GM21825 (cell line): ENCODE measurements around the gene IL9R.
"Not testable (repeated sequence)": the region's sequence is repeated elsewhere in the genome, so short reads cannot be mapped to it uniquely, and the experiment has no call there.

Experiments used
- ATAC-seq: cut with Tn5 transposase; IDR thresholded peaks from one replicate; pipeline ENCODE4 v1.9.1; 2021; ENCODE audit warnings: mild to moderate bottlenecking, moderate library complexity; ENCODE audit not compliant: unreplicated experiment

The IL9R gene, protein sequence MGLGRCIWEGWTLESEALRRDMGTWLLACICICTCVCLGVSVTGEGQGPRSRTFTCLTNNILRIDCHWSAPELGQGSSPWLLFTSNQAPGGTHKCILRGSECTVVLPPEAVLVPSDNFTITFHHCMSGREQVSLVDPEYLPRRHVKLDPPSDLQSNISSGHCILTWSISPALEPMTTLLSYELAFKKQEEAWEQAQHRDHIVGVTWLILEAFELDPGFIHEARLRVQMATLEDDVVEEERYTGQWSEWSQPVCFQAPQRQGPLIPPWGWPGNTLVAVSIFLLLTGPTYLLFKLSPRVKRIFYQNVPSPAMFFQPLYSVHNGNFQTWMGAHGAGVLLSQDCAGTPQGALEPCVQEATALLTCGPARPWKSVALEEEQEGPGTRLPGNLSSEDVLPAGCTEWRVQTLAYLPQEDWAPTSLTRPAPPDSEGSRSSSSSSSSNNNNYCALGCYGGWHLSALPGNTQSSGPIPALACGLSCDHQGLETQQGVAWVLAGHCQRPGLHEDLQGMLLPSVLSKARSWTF

DNA sequence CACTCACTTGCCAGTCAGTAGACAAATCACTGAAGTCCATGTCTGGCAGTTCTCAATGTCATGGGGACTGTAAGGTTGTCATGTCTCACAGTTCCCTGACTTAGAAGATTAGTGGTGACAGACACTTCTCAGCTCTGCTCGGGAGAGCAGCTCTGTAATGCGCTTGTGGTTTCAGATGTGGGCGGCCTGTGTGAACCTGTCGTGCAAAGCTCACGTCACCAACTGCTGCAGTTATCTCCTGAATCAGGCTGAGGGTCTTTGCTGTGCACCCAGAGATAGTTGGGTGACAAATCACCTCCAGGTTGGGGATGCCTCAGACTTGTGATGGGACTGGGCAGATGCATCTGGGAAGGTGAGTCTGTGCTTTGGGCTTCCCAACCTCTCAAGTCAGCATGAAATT, at the start of gene IL9R:
Gene IL9R (plus strand): TSS at position 261 of the 400 bp plus-strand sequence. CDS start 64 bp downstream, at position 325.
- ATAC-seq, result no peak

DNA sequence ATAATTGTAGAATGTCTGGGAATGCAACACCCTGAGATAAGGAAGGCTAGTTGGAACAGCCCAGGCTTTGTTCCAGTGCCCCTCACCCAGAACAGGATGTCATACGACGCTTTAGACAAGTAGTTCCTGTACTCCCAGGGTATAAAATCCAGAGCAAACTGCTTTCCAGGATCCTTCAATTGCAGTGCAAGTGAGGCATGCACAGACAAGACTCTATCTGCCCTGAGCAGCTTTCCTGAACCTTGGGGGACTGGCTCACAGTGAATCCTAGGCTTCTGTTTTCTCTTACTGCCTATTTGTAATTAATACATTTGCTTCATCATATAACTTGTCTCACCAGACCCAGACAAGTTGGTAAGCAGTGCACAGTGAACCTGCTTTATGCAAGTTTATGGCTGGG, 48.4 kb upstream of the IL9R start:
- no peak for ATAC-seq

DNA sequence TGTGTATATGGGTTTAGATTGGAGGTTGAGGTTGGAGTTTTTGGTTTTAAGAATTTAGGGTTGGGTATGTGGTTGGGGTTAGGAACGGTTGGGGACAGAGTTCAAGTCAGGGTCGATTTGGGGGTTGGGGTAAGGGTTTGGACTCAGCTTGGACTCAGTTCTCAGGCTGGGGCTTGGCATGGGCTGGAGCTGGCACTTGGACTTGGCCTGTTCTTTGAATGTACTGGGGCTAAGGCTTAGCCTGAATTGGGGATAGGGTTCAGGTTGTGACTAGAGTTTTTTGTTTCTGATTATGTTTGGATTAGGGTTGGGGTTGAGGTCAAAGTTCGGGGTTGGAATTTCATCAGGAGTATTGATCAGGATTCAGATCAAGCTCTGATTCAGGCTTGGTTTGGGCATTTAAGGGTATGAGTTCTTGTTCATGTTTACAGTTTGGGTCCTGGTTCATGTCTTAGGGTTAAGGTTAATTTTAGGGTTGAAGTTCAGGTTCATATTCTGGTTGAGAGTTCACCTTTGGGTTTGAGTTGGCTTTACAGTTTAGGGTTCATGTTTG, 46.2 kb upstream of the IL9R start:
- no peak for ATAC-seq

DNA sequence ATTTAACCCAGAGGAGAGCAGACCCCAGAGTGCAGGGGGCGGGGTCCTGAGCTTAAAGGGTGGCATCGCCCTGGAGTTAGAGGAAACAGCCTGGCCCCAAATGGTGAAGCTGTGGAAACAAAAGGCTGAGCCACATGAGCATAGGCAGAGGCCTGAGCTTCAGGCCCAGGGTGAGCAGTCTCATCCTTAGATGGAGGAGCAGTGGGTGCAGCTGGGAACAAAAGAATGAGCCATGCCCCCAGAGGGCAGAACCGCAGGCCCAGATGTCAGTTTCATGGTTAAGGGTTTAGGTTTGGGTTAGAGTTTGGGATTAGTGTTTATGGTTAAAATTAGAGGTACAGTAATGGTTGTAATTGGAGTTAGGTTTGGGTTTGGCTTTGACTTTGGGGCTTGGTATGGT, 44.4 kb upstream of the IL9R start:
- no peak for ATAC-seq

DNA sequence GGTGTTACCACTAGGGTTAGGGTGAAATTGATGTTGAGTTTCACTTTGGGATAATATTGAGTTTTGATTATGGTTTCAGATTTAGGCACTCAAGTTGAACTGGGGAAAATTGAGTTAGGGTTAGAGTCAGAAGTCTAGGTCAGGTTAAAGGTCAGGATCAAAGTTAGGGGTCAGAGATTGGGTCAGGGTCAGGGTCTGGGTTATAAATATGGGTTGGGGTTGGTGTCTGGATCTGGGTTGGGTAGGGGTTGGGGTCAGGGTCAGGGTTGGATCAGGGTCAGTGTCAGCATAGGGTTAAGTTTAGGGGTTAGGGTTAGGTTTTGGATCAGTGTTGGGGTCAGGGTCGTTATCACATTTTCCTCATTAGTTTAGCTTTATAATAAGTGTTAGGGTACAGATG, 42.7 kb upstream of the IL9R start:
- no peak for ATAC-seq

DNA sequence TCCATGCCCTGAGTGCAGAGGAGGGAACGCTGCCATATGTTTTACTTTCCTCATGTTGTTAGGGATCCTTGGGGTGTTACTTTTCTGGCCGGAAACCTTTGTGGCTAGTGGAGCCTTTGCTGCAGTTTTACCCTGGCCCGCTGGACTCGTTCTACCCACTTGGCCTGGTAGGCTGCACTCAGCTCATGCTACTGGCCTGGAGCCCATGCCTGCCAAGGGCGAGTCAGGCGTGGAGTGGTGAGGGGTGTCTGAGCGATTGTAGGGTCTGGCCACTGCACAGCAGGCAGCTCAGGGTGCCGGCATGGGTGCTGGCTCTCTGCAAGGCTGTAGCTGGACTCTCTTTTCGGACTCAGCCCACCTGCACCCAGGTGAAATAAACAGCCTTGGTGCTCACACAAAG, 41.4 kb upstream of the IL9R start:
- no peak for ATAC-seq

DNA sequence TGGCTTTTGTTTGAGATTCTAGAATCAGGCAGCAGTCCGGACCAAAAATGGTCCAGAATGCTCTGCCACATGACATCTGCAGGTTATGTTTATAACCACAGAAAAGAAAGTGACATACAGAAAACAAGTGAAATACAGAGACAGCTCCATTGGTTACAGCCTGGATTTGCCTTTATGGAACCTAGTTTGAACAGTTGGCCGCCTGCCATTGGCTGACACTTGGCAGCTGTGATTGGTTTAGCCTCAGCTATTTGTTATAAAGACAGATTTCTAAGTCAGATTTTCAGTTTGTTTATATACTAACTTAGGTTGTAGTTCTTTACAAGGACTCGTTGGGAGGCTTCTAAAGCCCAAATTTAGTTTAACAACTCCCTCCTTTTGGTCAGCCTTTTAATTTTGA, 40.8 kb upstream of the IL9R start:
- ATAC-seq, result no peak

DNA sequence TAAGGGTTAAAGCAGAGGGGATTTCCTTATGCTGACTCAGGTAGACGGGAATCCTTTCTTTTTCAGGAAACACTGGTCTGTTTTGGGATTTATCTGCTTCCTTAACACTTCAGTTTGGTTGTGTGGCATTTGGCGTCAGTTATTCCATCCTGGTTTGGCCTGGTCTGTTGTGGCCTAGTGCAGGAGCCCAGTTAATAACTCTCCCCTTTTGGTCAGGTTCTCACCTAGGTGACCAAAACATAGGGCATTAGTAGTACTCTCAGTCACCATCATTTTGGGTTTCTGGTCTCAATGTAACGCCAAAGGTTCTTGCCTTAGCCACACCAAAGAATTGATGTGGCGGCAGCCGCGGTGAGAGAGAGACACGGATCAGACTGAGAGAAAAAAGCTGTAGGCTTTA, 39.7 kb upstream of the IL9R start:
- no peak for ATAC-seq

DNA sequence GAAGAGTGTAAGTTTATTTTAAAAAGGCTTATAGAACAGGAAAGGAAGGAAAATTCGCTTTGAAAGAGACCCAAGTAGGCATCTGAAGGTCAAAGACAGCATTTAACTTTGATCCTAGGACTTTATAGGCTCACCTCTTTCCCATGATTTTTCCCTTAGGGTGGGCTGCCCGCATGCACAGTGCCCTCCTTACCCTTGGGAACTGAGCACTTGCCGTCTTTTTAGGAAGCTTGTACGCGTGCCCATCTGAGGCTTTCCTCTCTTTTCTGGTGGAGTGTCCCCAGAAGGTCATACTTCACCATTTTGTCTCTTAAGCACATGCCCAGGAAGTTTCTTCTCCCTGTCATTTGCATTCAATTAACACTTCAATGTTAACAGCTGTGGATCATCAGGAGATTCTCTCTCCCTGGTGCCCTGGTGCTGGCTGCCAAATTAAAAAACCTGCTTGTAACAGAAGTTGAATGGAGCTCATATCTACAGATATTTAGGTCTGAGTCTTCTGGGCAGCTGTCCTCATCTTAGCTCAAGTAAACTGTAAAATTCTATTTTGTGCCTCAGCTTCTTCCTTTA, 38.4 kb upstream of the IL9R start:
- no peak for ATAC-seq

DNA sequence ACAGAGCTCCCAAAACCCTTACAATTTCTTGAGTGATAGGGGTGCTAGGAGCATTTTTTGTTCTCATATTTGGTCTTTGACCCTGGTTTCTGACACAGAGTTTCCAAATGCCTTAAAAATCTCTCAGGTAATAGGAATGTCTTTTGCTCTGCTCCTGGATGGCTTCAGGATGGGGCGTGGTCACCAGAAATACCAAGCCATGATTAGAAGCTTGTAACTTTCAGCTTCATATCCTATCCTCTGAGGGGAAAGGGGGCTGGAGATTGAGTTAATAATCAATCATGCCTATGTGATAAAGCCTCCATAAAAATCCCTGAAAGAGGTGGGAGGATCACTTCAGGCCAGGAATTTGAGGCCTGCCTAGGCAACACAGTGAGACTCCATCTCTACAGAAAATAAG, 34.6 kb upstream of the IL9R start:
- ATAC-seq, result no peak

DNA sequence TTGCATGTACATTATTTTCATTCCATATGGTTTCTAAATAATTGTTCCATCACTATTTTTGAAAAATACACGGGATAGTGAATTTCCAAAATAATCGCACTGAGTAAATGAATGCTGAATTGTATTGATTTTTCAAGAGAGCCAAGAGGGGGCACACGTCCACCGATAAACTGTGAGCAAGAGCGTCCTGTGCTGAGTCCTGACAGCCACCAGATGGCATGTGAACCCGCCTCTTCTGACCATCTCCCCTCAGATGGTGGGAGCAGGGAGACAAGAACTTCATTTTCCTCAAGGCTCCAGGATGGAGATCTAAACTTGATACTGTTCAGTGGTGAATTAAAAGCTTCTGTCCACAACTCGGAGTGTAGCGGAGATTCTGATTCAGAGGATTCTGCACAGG, 30.6 kb upstream of the IL9R start:
- ATAC-seq, result no peak

DNA sequence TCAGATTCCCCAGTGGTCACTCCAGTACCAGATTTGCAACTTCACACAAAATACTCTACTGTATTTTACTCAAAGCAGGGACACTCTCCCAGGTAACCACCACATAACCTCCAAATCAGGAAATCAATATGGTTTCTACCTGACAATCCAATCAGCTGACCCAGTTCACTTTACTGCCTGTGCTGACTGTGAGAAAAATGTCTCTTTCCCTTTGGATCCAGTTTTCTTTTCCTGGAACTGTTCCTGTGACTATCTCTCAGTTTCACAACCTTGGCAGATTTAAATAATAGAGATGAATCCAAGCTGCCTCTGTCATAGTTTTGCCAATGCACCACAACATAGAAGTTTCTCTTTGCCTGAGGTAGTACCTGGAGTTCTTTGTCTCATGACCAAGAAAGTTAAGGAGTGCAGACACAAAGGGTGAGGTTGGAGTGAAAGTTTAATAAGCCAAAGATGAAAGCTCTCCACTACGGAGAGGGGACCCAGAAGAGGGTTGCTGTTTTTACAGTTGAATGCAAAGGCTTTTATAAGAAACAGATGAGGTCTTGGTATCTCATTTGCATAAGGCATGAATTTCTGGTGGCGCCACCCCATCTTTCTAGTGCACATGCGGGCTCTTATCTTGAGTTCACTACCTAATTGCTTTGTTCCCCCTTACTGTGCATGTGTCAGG, 29.7 kb upstream of the IL9R start:
- ATAC-seq, result no peak

DNA sequence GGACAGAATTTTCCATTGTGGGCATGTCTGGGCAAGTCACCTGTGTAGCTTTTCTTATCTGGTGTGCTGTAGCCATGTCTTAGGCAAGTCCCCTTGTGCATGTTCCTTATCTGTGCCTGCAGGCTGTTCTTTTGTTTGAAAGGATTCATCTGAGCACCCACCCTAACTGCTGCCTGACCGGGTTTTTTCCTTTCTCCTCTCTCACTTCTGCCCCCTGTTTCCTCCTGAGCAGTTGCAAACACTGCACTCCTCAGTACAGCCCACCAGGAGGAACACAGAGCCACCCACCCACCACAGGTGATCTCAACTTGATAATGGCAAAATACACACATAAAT, 29.2 kb upstream of the IL9R start:
- ATAC-seq, result no peak

DNA sequence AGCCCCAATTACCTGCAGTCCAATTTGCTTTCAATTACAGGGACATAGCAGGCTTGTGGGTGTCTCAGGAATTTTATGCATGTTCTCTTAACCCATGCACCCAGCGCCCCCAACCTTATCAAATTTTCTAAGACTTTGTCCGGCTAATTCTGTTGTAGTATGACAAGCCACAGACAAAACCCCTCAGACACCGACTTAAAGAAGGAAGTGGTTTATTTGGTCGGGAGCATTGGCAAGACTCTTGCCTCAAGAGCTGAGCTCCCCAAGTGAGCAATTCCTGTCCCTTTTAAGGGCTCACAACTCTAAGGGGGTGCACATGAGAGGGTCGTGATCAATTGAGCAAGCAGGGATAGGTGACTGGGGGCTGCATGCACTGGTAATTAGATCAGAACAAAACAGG, 28.7 kb upstream of the IL9R start:
- no peak for ATAC-seq

DNA sequence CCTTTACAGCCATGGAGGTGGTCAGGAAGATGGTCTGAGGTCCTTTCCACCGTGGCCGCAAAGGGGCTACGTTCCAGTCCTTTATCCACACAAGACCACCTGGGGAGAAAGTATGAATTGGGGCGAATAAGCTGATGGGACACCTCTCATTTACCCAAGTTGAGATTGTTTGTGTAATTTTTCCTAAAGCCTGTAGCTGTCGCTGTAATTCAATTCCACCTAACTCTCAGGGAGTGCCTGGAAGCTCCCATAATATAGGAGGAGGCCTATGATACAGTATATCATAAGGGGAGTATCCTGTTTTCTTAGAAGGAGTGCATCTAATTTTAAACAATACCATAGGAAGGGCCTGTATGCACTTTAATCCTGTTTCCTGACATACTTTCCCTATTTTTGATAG, 25.8 kb upstream of the IL9R start:
- not testable (repeated sequence) for ATAC-seq

DNA sequence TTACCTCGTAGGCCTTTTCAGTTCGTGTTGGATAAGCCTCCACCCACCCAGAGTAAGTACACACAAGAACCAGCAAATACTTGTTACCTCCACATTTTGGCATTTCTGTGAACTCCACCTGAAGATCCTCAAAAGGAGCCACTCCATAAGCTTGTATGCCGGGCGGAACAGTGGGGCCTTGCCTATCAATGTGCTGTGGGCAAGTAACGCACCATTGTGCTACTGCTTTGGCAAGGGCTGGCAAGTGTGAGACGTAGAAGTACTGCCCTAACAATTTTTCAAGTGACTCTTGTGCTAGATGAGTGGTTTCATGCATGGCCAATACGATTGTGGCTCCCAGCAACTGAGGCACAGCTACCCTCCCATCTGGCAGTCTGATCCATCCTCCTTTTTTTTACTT, 25.3 kb upstream of the IL9R start:
- ATAC-seq, result not testable (repeated sequence)

DNA sequence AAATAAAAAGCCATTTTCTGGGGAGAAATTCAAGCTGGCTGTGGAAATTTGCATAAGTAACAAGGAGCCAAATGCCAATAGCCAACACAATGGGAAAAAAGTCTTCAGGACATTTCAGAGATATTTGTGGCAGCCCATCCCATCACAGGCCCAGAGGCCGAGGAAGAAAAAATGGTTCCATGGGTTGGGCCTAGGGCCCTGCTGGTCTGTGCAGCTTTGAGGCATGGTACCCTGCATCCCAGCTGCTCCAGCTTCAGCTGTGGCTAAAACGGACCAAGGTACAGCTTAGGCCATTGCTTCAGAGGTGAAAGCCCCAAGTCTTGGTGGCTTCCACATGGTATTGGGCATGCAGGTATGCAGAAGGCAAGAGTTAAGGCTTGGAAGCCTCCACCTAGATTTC, 14.2 kb upstream of the IL9R start:
- ATAC-seq, result no peak

DNA sequence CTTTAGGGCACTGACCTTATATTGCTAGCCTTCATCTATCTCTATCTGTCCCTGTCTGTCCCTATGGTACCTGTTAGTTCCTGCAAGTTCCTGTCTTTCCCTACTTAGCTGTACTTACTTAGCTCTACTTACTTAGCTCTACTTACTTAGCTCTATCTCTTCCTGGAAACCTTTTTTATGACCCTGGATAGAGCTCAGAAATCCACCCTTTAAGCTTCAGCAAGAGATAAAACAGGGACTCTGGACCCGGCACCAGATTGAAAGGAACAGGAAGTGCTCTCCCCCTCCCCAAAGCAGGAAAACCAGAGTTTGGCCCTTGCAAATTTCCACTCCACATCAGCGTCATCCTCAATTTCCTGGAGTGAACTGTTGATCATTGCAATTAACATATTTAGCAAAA, 12.3 kb upstream of the IL9R start:
- ATAC-seq, result no peak

DNA sequence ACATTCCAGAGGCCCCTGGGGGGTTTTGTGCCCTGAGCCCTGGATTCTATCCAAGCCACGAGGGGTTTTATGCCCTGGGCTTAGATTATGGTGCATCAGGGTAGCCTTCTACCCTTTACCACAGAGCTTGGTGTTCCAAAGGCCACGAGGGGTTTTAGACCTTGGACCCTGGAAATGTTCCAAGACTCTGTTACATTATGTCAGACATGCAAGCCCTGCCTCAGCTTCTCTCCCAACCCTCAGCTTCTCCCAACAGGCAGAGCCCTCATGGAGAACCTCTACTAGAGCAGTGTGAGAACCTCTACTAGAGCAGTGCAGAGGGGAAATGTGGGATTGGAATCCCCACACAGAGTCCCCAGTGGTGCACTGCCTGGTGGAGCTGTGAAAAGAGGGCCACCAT, 10.5 kb upstream of the IL9R start:
- ATAC-seq, result not testable (repeated sequence)

DNA sequence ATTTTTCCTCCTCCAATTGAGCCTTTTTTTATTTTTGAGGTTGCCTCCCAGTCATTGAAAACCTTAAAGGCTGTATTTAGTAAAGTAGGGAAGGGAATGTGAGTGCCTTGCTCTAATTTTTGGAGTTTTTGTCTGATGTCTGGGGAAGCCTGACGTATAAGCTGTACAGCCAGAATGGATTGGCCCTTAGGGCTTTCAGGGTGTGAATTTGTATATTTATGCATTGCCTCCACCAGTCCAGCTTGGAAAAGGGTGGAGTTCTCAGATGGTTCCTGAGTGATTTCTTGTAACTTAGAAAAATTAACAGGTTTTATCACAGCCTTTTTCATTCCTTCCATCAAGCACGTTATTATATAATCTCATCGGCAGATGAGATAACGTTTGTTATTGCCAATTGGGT, 8.6 kb upstream of the IL9R start:
- no peak for ATAC-seq

DNA sequence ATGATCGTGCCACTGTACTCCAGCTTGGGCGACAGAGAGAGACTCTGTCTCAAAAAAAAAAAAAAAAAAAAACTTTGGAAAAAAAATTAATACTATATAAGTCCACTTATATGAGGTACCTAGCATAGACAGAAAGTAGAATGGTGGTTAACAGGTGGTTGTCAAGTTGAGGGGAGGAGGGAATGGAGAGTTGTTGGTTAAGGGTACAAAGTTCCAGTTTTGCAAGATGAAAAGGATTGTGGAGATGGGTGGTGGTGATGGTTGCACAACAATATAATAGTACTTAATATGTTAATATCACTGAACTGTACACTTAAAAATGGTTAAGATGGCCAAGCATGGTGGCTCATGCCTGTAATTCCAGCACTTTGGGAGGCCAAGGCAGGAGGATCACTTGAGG, 4.1 kb upstream of the IL9R start:
- no peak for ATAC-seq

DNA sequence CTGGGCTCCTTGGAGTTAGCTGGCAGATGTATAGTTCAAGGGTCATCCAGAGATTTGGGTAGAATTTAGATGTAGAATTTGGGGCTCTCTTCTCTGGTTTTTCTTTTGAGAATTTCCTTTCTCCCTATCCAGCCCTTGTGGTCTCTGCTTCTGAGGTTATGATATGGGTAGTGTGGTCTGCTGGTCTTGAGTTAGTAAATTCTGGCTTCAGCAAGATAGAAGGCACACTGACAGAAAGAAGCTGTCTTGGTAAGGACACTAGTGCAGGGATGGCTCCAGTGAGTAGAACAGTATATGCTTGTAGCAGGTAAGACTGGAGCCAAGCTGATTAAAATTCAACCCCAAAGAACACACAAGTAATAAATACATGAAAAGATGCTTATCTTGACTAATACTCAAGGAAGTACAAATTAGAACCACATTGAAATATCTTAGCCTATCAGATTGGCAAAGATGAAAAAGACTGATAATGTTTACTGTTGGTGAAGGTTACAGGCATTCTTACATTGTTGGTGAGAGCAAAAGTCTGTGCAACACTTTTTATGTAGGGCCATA, 2.1 kb upstream of the IL9R start:
- no peak for ATAC-seq
